ENCODE results near the gene SIN3A. TPM values are rescaled to one million over a fixed set of nuclear protein-coding genes. Genes with fewer than 3 reads are reported as not detected.

Gene SIN3A
- total and polyA plus RNA-seq, 4 donors: 6.8 to 21.9 (median 13.3) TPM

DNA sequence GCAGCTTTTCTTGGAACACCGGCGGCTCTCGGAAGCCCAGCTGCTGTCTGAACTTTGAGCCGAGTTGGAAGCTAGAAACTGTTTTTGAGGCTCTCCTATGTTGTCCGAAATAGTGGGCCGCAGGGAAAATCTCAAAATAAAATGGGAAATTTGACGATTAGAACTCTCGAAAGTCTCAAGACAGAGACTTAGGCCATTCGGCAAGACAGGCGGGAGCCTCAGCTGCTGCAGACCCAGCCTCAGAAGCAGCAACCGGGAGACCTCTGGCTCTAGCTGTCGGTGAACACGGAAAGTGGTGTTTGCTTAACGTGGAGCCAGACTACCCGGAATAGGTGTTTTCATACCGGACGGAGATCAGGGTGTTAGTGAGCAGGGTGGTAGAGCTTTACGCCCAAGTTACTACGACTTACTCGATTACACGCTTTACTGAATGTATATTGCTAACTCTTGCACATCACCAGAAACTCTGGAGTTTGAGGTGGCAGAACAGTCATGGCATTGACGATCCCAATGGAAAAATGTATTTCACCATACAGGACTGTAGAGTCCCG is 82.7 kb downstream of the SIN3A start:
- 3% methylated on average over 23 of the region's 23 CpGs for WGBS
- no peak for DNase-seq (ENCODE audit: low spot score)
- Histone ChIP-seq H3K4me1 (ENCODE audit: control insufficient read depth in 4 of 4, insufficient read depth in 4 of 4, low read length in 3 of 4) (peaks cover 1 to 22% (median 20%) of the 10 kb centered on the region in 4 donors), H3K4me3 (ENCODE audit: low read depth in 1 of 3, low read length in 3 of 3) (peak overlapping the region; percentile 79 to 90 (median 86)), H3K9me3 (ENCODE audit: control insufficient read depth in 4 of 4, low read length in 3 of 4) (no peaks in the 10 kb centered on the region), H3K27ac (ENCODE audit: low read depth in 1 of 2, low read length in 2 of 2) (peak overlapping the region; percentile 98 to 99), H3K9ac (ENCODE audit: low read depth in 1 of 2, low read length in 2 of 2) (peak overlapping the region; percentile 89 to 98), H3K27me3 (ENCODE audit: control insufficient read depth in 4 of 4, insufficient read depth in 4 of 4, low read length in 3 of 4) (no peaks in the 10 kb centered on the region), H3K36me3 (ENCODE audit: control insufficient read depth in 4 of 4, insufficient read depth in 3 of 4, low read depth in 1 of 4, low read length in 3 of 4) (peaks cover 8 to 47% (median 28%) of the 10 kb centered on the region in 4 donors)
- TF ChIP-seq, protein P1, sequence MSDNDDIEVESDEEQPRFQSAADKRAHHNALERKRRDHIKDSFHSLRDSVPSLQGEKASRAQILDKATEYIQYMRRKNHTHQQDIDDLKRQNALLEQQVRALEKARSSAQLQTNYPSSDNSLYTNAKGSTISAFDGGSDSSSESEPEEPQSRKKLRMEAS (IDR thresholded peaks at IDR 0.05): peak; percentile 54
- TF ChIP-seq, protein P2, sequence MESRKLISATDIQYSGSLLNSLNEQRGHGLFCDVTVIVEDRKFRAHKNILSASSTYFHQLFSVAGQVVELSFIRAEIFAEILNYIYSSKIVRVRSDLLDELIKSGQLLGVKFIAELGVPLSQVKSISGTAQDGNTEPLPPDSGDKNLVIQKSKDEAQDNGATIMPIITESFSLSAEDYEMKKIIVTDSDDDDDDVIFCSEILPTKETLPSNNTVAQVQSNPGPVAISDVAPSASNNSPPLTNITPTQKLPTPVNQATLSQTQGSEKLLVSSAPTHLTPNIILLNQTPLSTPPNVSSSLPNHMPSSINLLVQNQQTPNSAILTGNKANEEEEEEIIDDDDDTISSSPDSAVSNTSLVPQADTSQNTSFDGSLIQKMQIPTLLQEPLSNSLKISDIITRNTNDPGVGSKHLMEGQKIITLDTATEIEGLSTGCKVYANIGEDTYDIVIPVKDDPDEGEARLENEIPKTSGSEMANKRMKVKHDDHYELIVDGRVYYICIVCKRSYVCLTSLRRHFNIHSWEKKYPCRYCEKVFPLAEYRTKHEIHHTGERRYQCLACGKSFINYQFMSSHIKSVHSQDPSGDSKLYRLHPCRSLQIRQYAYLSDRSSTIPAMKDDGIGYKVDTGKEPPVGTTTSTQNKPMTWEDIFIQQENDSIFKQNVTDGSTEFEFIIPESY (IDR thresholded peaks at IDR 0.05): no peak
- TF ChIP-seq YY1 (IDR thresholded peaks at IDR 0.05) (peak; percentile 61), EGR1 (IDR thresholded peaks at IDR 0.05; ENCODE audit: low read depth in 2 of 2) (no peak), HNF4G (IDR thresholded peaks at IDR 0.05) (peak; percentile 64), TAF1 (conservative IDR thresholded peaks at IDR 0.05) (peak; percentile 13), RXRA (IDR thresholded peaks at IDR 0.05) (peak; percentile 6 to 59), HNF4A (conservative IDR thresholded peaks at IDR 0.05) (peak; percentile 78 to 85), RAD21 (IDR thresholded peaks at IDR 0.05) (peak; percentile 4 to 40), NR2F2 (IDR thresholded peaks at IDR 0.05) (peak; percentile 83), SP1 (IDR thresholded peaks at IDR 0.05) (peak; percentile 84), FOXA1 (IDR thresholded peaks at IDR 0.05) (no peak), FOXA2 (IDR thresholded peaks at IDR 0.05) (no peak), GABPA (IDR thresholded peaks at IDR 0.05 in 1 of 2, conservative IDR thresholded peaks at IDR 0.05 in 1 of 2) (peak in 1 of 2 donors; percentile 1), JUND (IDR thresholded peaks at IDR 0.05) (no peak)
- TF ChIP-seq, protein P3, sequence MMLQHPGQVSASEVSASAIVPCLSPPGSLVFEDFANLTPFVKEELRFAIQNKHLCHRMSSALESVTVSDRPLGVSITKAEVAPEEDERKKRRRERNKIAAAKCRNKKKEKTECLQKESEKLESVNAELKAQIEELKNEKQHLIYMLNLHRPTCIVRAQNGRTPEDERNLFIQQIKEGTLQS (IDR thresholded peaks at IDR 0.05): no peak
- TF ChIP-seq, protein P4, sequence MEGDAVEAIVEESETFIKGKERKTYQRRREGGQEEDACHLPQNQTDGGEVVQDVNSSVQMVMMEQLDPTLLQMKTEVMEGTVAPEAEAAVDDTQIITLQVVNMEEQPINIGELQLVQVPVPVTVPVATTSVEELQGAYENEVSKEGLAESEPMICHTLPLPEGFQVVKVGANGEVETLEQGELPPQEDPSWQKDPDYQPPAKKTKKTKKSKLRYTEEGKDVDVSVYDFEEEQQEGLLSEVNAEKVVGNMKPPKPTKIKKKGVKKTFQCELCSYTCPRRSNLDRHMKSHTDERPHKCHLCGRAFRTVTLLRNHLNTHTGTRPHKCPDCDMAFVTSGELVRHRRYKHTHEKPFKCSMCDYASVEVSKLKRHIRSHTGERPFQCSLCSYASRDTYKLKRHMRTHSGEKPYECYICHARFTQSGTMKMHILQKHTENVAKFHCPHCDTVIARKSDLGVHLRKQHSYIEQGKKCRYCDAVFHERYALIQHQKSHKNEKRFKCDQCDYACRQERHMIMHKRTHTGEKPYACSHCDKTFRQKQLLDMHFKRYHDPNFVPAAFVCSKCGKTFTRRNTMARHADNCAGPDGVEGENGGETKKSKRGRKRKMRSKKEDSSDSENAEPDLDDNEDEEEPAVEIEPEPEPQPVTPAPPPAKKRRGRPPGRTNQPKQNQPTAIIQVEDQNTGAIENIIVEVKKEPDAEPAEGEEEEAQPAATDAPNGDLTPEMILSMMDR (IDR thresholded peaks at IDR 0.05; ENCODE audit: low read depth, low read length, missing input control): no peak
- TF ChIP-seq, protein P5, sequence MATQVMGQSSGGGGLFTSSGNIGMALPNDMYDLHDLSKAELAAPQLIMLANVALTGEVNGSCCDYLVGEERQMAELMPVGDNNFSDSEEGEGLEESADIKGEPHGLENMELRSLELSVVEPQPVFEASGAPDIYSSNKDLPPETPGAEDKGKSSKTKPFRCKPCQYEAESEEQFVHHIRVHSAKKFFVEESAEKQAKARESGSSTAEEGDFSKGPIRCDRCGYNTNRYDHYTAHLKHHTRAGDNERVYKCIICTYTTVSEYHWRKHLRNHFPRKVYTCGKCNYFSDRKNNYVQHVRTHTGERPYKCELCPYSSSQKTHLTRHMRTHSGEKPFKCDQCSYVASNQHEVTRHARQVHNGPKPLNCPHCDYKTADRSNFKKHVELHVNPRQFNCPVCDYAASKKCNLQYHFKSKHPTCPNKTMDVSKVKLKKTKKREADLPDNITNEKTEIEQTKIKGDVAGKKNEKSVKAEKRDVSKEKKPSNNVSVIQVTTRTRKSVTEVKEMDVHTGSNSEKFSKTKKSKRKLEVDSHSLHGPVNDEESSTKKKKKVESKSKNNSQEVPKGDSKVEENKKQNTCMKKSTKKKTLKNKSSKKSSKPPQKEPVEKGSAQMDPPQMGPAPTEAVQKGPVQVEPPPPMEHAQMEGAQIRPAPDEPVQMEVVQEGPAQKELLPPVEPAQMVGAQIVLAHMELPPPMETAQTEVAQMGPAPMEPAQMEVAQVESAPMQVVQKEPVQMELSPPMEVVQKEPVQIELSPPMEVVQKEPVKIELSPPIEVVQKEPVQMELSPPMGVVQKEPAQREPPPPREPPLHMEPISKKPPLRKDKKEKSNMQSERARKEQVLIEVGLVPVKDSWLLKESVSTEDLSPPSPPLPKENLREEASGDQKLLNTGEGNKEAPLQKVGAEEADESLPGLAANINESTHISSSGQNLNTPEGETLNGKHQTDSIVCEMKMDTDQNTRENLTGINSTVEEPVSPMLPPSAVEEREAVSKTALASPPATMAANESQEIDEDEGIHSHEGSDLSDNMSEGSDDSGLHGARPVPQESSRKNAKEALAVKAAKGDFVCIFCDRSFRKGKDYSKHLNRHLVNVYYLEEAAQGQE (IDR thresholded peaks at IDR 0.05): no peak
